A549 (cell line): ENCODE measurements around the gene RNF43. TPM values are rescaled to one million over a fixed set of nuclear protein-coding genes. Genes with fewer than 3 reads are reported as not detected.

ENCODE experiments used
- ATAC-seq, 2 experiments: fragments of 200-7000 bp in 1 of 2; fragments of >200 bp in 1 of 2; cut with Nextera tagmentation in 1 of 2; cut with Tn5 transposase in 1 of 2; 3 replicates each; pipeline versions ENCODE4 v1.8.0 to v1.9.1; 2018 to 2020; ENCODE audit warnings: mild to moderate bottlenecking in 1 of 2, moderate library complexity in 1 of 2
- CTCF ChIA-PET: fragments of 300-600 bp; sonication (Branson Sonifier 250); formaldehyde crosslinking; extraction: SDS; loops from one replicate; lab custom pipeline; 2021; ENCODE audit warnings: antibody characterized with exemption, inconsistent platforms; lab: Yijun Ruan, JAX
- POLR2A ChIA-PET: fragments of 350-600 bp; formaldehyde crosslinking; extraction: SDS; loops from one replicate; lab custom pipeline; 2021; ENCODE audit warnings: antibody characterized with exemption, inconsistent platforms; lab: Yijun Ruan, JAX
- DNase-seq, 2 experiments: peaks; one replicate each; pipeline versions ENCODE4 v3.0.0 to v3.0.0-alpha.2; 2011 to 2016; ENCODE audit warnings: low read depth in 1 of 2, low spot score in 1 of 2
- FAIRE-seq: peaks from 2 replicates; lab custom pipeline; 2011; peaks lifted over from hg19 to GRCh38; lab: Jason Lieb, UNC
- H3K27ac ChIP-seq, 2 experiments: fragments of >200 bp; sonication (Bioruptor Twin); formaldehyde crosslinking; 3 replicates each; pipeline ENCODE4 v1.5.1; 2016 to 2017
- H3K4me1 ChIP-seq: fragments of >200 bp; sonication (Bioruptor Twin); formaldehyde crosslinking; 3 replicates; pipeline ENCODE4 v1.6.1; 2016
- H3K4me2 ChIP-seq: fragments of >200 bp; sonication (Bioruptor Twin); formaldehyde crosslinking; 3 replicates; pipeline ENCODE4 v1.6.1; 2016
- H3K4me3 ChIP-seq: fragments of >200 bp; sonication (Bioruptor Twin); formaldehyde crosslinking; 3 replicates; pipeline ENCODE4 v1.5.1; 2016
- H3K9me3 ChIP-seq: fragments of >200 bp; sonication (Bioruptor Twin); formaldehyde crosslinking; 3 replicates; pipeline ENCODE4 v1.6.1; 2016
- CEBPB ChIP-seq, 2 experiments: fragments of >200 bp in 1 of 2; sonication (Bioruptor Twin) in 1 of 2; formaldehyde crosslinking in 1 of 2; IDR thresholded peaks; 2 replicates each; pipeline ENCODE4 v1.6.1; 2012 to 2016
- CHD2 ChIP-seq: fragments of 150-350 bp; IDR thresholded peaks from 2 replicates; pipeline ENCODE4 v1.6.1; 2014; ENCODE audit warnings: low read length; ENCODE audit not compliant: partially characterized antibody
- CHD4 ChIP-seq: fragments of 200-600 bp; sonication (generic); IDR thresholded peaks from 2 replicates; pipeline ENCODE4 v1.6.1; 2016; ENCODE audit warnings: antibody characterized with exemption, mild to moderate bottlenecking, borderline replicate concordance
- EHF ChIP-seq: fragments of 250-450 bp; sonication (Bioruptor Pico); IDR thresholded peaks from 2 replicates; pipeline ENCODE4 v1.5.0; 2020; ENCODE audit warnings: mild to moderate bottlenecking
- ESRRA ChIP-seq: fragments of 150-350 bp; IDR thresholded peaks from 2 replicates; pipeline ENCODE4 v1.6.1; 2014; ENCODE audit warnings: mild to moderate bottlenecking, low read length, borderline replicate concordance
- FOSB ChIP-seq: fragments of 250-450 bp; sonication (Bioruptor Pico); IDR thresholded peaks from 2 replicates; pipeline ENCODE4 v1.5.0; 2020; ENCODE audit warnings: mild to moderate bottlenecking, moderate library complexity
- FOXS1 ChIP-seq: fragments of 250-450 bp; sonication (Bioruptor Pico); IDR thresholded peaks from 2 replicates; pipeline ENCODE4 v1.5.0; 2020; ENCODE audit warnings: mild to moderate bottlenecking, moderate library complexity
- GATA3 ChIP-seq: IDR thresholded peaks from 2 replicates; pipeline ENCODE4 v1.6.1; 2012; ENCODE audit warnings: borderline replicate concordance
- HDAC2 ChIP-seq: fragments of 200-600 bp; sonication (generic); IDR thresholded peaks from 2 replicates; pipeline ENCODE4 v1.6.1; 2016
- HEYL ChIP-seq: fragments of 250-450 bp; sonication (Bioruptor Pico); IDR thresholded peaks from 2 replicates; pipeline ENCODE4 v1.8.0; 2021; ENCODE audit warnings: mild to moderate bottlenecking, moderate library complexity
- HOXA7 ChIP-seq: fragments of 250-450 bp; sonication (Bioruptor Pico); IDR thresholded peaks from 2 replicates; pipeline ENCODE4 v1.5.0; 2020; ENCODE audit warnings: mild to moderate bottlenecking, moderate library complexity
- HOXB13 ChIP-seq: fragments of 250-450 bp; sonication (Bioruptor Pico); IDR thresholded peaks from 2 replicates; pipeline ENCODE4 v1.5.0; 2020; ENCODE audit warnings: low read depth, mild to moderate bottlenecking, moderate library complexity
- KDM5A ChIP-seq: fragments of 200-600 bp; sonication (generic); IDR thresholded peaks from 2 replicates; pipeline ENCODE4 v1.6.1; 2016; ENCODE audit warnings: antibody characterized with exemption, mild to moderate bottlenecking
- MYC ChIP-seq: IDR thresholded peaks from 2 replicates; pipeline ENCODE4 v1.6.1; 2012; ENCODE audit warnings: mild to moderate bottlenecking, inconsistent platforms, low read length, improper control_type of control experiment, borderline replicate concordance
- NPAS2 ChIP-seq: fragments of 250-450 bp; sonication (Bioruptor Pico); IDR thresholded peaks from 2 replicates; pipeline ENCODE4 v1.8.0; 2022; ENCODE audit warnings: mild to moderate bottlenecking, moderate library complexity, borderline replicate concordance
- RAD21 ChIP-seq, 2 experiments: fragments of >200 bp in 1 of 2; sonication (Bioruptor Twin) in 1 of 2; formaldehyde crosslinking in 1 of 2; IDR thresholded peaks in 1 of 2; conservative IDR thresholded peaks in 1 of 2; 2 replicates in 1 of 2; 3 replicates in 1 of 2; pipeline ENCODE4 v1.6.1; 2012 to 2018; ENCODE audit warnings: inconsistent platforms in 1 of 2
- TP53 ChIP-seq: fragments of 250-450 bp; sonication (Bioruptor Pico); IDR thresholded peaks from 2 replicates; pipeline ENCODE4 v1.5.0; 2021; ENCODE audit warnings: mild to moderate bottlenecking, moderate library complexity
- ZC3H11A ChIP-seq: fragments of 450-650 bp; IDR thresholded peaks from 2 replicates; pipeline ENCODE4 v1.6.1; 2014; ENCODE audit warnings: antibody characterized with exemption, mild to moderate bottlenecking
- ZSCAN20 ChIP-seq: fragments of 250-450 bp; sonication (Bioruptor Pico); IDR thresholded peaks from 2 replicates; pipeline ENCODE4 v1.8.0; 2022; ENCODE audit warnings: mild to moderate bottlenecking, moderate library complexity
- WGBS: methylation state at CpG from one replicate; pipeline ENCODE4 v1.1.6; 2017; ENCODE audit errors: missing lambda C conversion rate; 5-methylcytosine and 5-hydroxymethylcytosine counted together
- polyA plus RNA-seq, 4 experiments: library from polyadenylated mRNA; depleted of rRNA in 3 of 4; stranded (reverse); fragments of >200 nt; fragmentation: RNase III in 1 of 4; extraction: RNeasy Plus Mini Kit Qiagen cat#74134 plus additional on column Dnase treatment in 1 of 4; gene quantifications; 2 replicates in 3 of 4; 3 replicates in 1 of 4; pipeline ENCODE4 v1.2.3, GENCODE V29; 2011 to 2017
- TF ChIP-seq, protein P1 (sequence below): fragments of >200 bp; sonication (Bioruptor Twin); formaldehyde crosslinking; IDR thresholded peaks from 2 replicates; pipeline ENCODE4 v1.6.1; 2016
- TF ChIP-seq, protein P2 (sequence below): fragments of 450-650 bp; IDR thresholded peaks from 2 replicates; pipeline ENCODE4 v1.6.1; 2014; ENCODE audit warnings: antibody characterized with exemption

Gene RNF43
- polyA plus RNA-seq, 2 of the 4 experiments (the other 2 are of a cell fraction), result 2.5 to 6.6 TPM

DNA sequence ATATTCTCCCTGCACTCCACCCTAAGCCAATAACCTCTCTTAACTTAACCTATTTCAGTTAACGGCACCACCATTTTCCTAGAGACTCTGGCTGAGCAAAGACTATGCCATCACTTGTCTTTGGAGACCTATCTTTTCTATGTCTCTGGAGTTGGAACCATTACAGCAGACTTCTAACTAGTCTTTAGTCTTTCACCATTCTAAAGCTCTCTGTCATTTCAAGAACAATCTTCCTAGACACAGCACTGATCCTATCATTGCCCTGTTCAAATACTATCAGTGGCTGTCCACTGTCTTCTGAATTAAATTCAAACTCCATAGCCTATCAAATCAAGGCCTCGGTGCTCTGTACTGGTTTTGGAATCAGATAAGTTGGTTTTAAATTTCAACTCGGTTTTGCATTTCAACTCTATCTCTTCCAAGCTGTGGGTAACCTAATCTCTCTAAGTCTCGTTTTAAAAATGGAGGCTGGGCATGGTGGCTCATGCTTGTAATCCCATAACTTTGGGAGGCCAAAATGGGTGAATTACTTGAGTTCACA lies 31.9 kb downstream of the RNF43 start:
- H3K4me3 ChIP-seq, result no peak overlapping the region
- CTCF ChIA-PET, result interaction anchor here (1.3 to 1.9 kb wide), 3 partner anchors 10 to 15 kb away, joined by 3 to 6 read pairs (median 5); no protein-coding TSS in a partner anchor
- H3K4me1 ChIP-seq, result peaks cover 90% of the 10 kb centered on the region
- H3K4me2 ChIP-seq, result no peak overlapping the region
- H3K27ac ChIP-seq, result peak overlapping the region; percentile 1 to 19; a peak in 1 of 6 replicates
- no peak for DNase-seq
- H3K9me3 ChIP-seq, result no peaks in the 10 kb centered on the region
- 73% methylated on average over 4 of the region's 4 CpGs for WGBS
- TF ChIP-seq KDM5A (no peak), HDAC2 (no peak), RAD21 (conservative IDR thresholded peaks at IDR 0.05 in 1 of 2, IDR thresholded peaks at IDR 0.05 in 1 of 2) (no peak), EHF (CRISPR knock-in tag) (no peak), CEBPB (IDR thresholded peaks at IDR 0.05) (no peak), GATA3 (no peak), ZC3H11A (no peak), HEYL (CRISPR knock-in tag) (no peak), HOXB13 (no peak), ESRRA (no peak), TP53 (no peak), FOSB (CRISPR knock-in tag) (no peak), NPAS2 (no peak)
- TF ChIP-seq, protein P1, sequence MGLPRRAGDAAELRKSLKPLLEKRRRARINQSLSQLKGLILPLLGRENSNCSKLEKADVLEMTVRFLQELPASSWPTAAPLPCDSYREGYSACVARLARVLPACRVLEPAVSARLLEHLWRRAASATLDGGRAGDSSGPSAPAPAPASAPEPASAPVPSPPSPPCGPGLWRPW, result no peak
- TF ChIP-seq, protein P2, sequence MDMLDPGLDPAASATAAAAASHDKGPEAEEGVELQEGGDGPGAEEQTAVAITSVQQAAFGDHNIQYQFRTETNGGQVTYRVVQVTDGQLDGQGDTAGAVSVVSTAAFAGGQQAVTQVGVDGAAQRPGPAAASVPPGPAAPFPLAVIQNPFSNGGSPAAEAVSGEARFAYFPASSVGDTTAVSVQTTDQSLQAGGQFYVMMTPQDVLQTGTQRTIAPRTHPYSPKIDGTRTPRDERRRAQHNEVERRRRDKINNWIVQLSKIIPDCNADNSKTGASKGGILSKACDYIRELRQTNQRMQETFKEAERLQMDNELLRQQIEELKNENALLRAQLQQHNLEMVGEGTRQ, result no peak
- TF ChIP-seq, all 56 proteins: peak for 0
- ATAC-seq (no peak), FAIRE-seq (no peak)
- POLR2A ChIA-PET, result no interaction called here

DNA sequence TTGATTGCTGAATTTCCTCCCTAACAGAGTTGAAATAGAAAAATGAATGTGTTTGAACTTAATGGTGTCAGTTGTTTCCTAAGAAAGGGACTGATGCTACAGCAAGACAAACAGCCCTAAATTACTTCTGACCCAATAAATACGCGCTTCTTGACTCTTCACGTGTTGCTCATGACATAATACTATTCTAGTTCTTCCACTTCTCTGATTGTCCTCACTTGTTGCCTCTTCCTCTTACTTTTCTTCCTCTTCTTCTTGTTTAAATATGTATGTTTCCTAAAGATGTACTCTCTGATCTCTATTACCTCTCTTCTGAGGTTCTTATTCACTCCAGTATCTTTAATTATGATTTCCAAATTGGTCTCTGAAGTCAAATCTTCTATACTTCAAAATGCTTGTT lies 32.4 kb downstream of the RNF43 start:
- ChIA-PET CTCF (interaction anchor here (0.7 to 1.5 kb wide), 4 partner anchors 10 to 50 kb away, joined by 3 to 6 read pairs (median 4); no protein-coding TSS in a partner anchor), POLR2A (interaction anchor here (4.1 kb wide), 1 partner anchor 33 kb away, joined by 17 read pairs; the partner anchor contains the start of gene SUPT4H1)
- TF ChIP-seq ZSCAN20, result no peak
- no peak for TF ChIP-seq CHD4
- Histone ChIP-seq H3K9me3 (no peaks in the 10 kb centered on the region), H3K4me2 (peak overlapping the region; percentile 65; the same call in 1 of the 3 replicates), H3K4me1 (peaks cover 90% of the 10 kb centered on the region), H3K27ac (peak overlapping the region; percentile 45 to 73), H3K4me3 (no peak overlapping the region)
- ATAC-seq (no peak), FAIRE-seq (no peak), DNase-seq (no peak)
- WGBS, result 87% methylated on average over 3 of the region's 3 CpGs

DNA sequence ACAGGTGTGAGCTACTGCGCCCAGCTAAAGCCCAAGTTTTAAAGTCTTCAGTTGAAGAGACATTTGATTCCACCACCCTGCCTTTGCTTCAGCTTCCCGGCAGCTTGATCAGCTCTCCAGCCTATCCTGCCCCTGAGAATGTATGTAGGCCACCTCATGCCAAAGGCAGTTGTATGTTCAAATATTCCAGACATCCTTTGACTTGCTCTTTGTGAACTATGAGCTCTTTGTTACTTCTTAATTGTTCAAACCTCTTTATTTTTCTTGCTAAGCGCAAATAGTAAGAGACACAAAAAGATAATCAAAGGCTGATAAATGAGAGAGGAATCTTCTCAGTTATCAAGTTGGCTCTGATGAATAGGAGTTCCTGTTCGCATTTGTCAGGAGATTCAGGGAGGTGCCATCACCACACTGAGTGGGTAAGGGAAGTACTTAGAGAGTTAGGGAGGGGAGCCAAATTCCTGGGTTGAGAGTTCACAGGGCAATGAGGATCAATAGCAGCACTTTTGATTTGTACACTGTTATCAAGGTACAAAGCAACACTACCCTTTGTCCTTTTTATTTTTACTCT lies 33.4 kb downstream of the RNF43 start:
- TF ChIP-seq HOXA7 (CRISPR knock-in tag) (no peak), MYC (no peak), FOXS1 (CRISPR knock-in tag) (no peak), CHD2 (no peak), EHF (CRISPR knock-in tag) (no peak), ESRRA (no peak)
- Histone ChIP-seq H3K4me1 (peaks cover 87% of the 10 kb centered on the region), H3K4me2 (peak overlapping the region; percentile 65), H3K9me3 (no peaks in the 10 kb centered on the region), H3K4me3 (no peak overlapping the region), H3K27ac (peak overlapping the region; percentile 45 to 73)
- ChIA-PET CTCF (interaction anchor here (0.7 to 3.2 kb wide), 4 partner anchors 11 to 67 kb away, joined by 3 to 12 read pairs (median 6); partner anchors contain the start of gene SUPT4H1), POLR2A (interaction anchor here (4.1 kb wide), 1 partner anchor 32 kb away, joined by 17 read pairs; the partner anchor contains the start of gene SUPT4H1)
- no peak for ATAC-seq
- FAIRE-seq, result peak; percentile 81
- WGBS, result 63% methylated on average over 4 of the region's 4 CpGs
- DNase-seq, result no peak
